NCI-H2029 treated with DMSO at 0.1 percent for 48 hours (cell line): ENCODE data around the gene RBM48.
"Not testable (repeated sequence)": the region's sequence is repeated elsewhere in the genome, so short reads cannot be mapped to it uniquely, and the experiment has no call there.

Experiments
- DNase-seq: peaks from one replicate; lab custom pipeline; 2025; lab: John Stamatoyannopoulos, UW

The RBM48 gene

GRCh38 chr7:92528188-92528957 lies at the start of gene RBM48, which contains the start of gene PEX1:
TSS of gene RBM48 (plus strand) at chr7:92528795. CDS start at chr7:92528814, 19 bp downstream.
TSS of gene PEX1 (minus strand) at chr7:92528520. CDS start at chr7:92528435, 85 bp downstream.
- peak; percentile 96 for DNase-seq

- not testable (repeated sequence) for DNase-seq
Observed at GRCh38 chr7:92479146-92479545, 49.4 kb upstream of the RBM48 start.

- not testable (repeated sequence) for DNase-seq
Observed at GRCh38 chr7:92483624-92484023, 45.0 kb upstream of the RBM48 start.

- DNase-seq, result not testable (repeated sequence)
Observed at GRCh38 chr7:92484226-92484625, 44.4 kb upstream of the RBM48 start.

- no peak for DNase-seq
Observed at GRCh38 chr7:92485267-92485892, 43.2 kb upstream of the RBM48 start.

- DNase-seq, result no peak
Observed at GRCh38 chr7:92485974-92486373, 42.6 kb upstream of the RBM48 start.

GRCh38 chr7:92487804-92488203 lies 40.8 kb upstream of the RBM48 start:
- no peak for DNase-seq

- no peak for DNase-seq
Observed at GRCh38 chr7:92489634-92490033, 39.0 kb upstream of the RBM48 start.

GRCh38 chr7:92496876-92497275 lies 31.7 kb upstream of the RBM48 start:
- no peak for DNase-seq

- no peak for DNase-seq
Observed at GRCh38 chr7:92498557-92498956, 30.0 kb upstream of the RBM48 start.

- DNase-seq, result no peak
Observed at GRCh38 chr7:92503767-92504166, 24.8 kb upstream of the RBM48 start.

GRCh38 chr7:92504563-92504962 lies 24.0 kb upstream of the RBM48 start:
- DNase-seq, result no peak

GRCh38 chr7:92506363-92506762 lies 22.2 kb upstream of the RBM48 start:
- DNase-seq, result no peak

GRCh38 chr7:92508946-92509345 lies 19.6 kb upstream of the RBM48 start:
- no peak for DNase-seq

GRCh38 chr7:92513167-92513902 lies 15.3 kb upstream of the RBM48 start:
- DNase-seq, result no peak

GRCh38 chr7:92517631-92518030 lies 11.0 kb upstream of the RBM48 start:
- no peak for DNase-seq

- DNase-seq, result no peak
Observed at GRCh38 chr7:92520024-92520423, 8.6 kb upstream of the RBM48 start.

- DNase-seq, result no peak
Observed at GRCh38 chr7:92523110-92523509, 5.5 kb upstream of the RBM48 start.

- peak; percentile 21 for DNase-seq
Observed at GRCh38 chr7:92527300-92528187, 1.1 kb upstream of the RBM48 start.

- no peak for DNase-seq
Observed at GRCh38 chr7:92528958-92529264, 316 bp downstream of the RBM48 start.

- no peak for DNase-seq
Observed at GRCh38 chr7:92534572-92534971, 6.0 kb downstream of the RBM48 start.

- DNase-seq, result not testable (repeated sequence)
Observed at GRCh38 chr7:92543542-92543941, 14.9 kb downstream of the RBM48 start.
